Measurements from ENCODE around the gene RANBP3L. TPM values are rescaled to one million over a fixed set of nuclear protein-coding genes. Genes with fewer than 3 reads are reported as not detected.
"Not testable (repeated sequence)": the region's sequence is repeated elsewhere in the genome, so short reads cannot be mapped to it uniquely, and the experiment has no call there.

The RANBP3L gene
- not detected in 2 replicates for total RNA-seq

GRCh38 chr5:36301858-36302603, at the start of gene RANBP3L:
TSS of gene RANBP3L (minus strand) at chr5:36301902. CDS start at chr5:36301416, 486 bp downstream.
- intact Hi-C loops (cut with micrococcal nuclease): no loop called here

- intact Hi-C loops (cut with micrococcal nuclease): no loop called here
These were observed 45.4 kb upstream of the RANBP3L start for GRCh38 chr5:36346896-36347690.

GRCh38 chr5:36344899-36345298, 43.2 kb upstream of the RANBP3L start:
- intact Hi-C loops (cut with micrococcal nuclease): no loop called here

- intact Hi-C loops (cut with micrococcal nuclease): not testable (repeated sequence)
These were observed 40.0 kb upstream of the RANBP3L start for GRCh38 chr5:36341720-36342119.

GRCh38 chr5:36337597-36337996, 35.9 kb upstream of the RANBP3L start:
- intact Hi-C loops (cut with micrococcal nuclease): no loop called here

GRCh38 chr5:36334315-36334714, 32.6 kb upstream of the RANBP3L start:
- intact Hi-C loops (cut with micrococcal nuclease): no loop called here

- intact Hi-C loops (cut with micrococcal nuclease): not testable (repeated sequence)
These were observed 31.0 kb upstream of the RANBP3L start for GRCh38 chr5:36332720-36333119.

GRCh38 chr5:36325196-36325595, 23.5 kb upstream of the RANBP3L start:
- intact Hi-C loops (cut with micrococcal nuclease): no loop called here

- intact Hi-C loops (cut with micrococcal nuclease): no loop called here
These were observed 22.5 kb upstream of the RANBP3L start for GRCh38 chr5:36323926-36324781.

GRCh38 chr5:36312953-36313672, 11.4 kb upstream of the RANBP3L start:
- intact Hi-C loops (cut with micrococcal nuclease): no loop called here

GRCh38 chr5:36311956-36312355, 10.3 kb upstream of the RANBP3L start:
- intact Hi-C loops (cut with micrococcal nuclease): no loop called here

- intact Hi-C loops (cut with micrococcal nuclease): no loop called here
These were observed 8.4 kb upstream of the RANBP3L start for GRCh38 chr5:36310138-36310537.

GRCh38 chr5:36305571-36306326, 4.0 kb upstream of the RANBP3L start:
- intact Hi-C loops (cut with micrococcal nuclease): loop anchor here (1.0 kb wide), 2 partner anchors 40 to 226 kb away; no protein-coding TSS in a partner anchor

- intact Hi-C loops (cut with micrococcal nuclease): no loop called here
These were observed 2.5 kb upstream of the RANBP3L start for GRCh38 chr5:36304095-36304805.

- intact Hi-C loops (cut with micrococcal nuclease): no loop called here
These were observed 668 bp downstream of the RANBP3L start for GRCh38 chr5:36300927-36301540.

GRCh38 chr5:36300191-36300926, 1.3 kb downstream of the RANBP3L start:
- intact Hi-C loops (cut with micrococcal nuclease): no loop called here

GRCh38 chr5:36298552-36298951, 3.1 kb downstream of the RANBP3L start:
- intact Hi-C loops (cut with micrococcal nuclease): no loop called here

- intact Hi-C loops (cut with micrococcal nuclease): no loop called here
These were observed 4.0 kb downstream of the RANBP3L start for GRCh38 chr5:36297653-36298052.

Measured in T-helper 1 cell treated with Interleukin-12 subunit alpha and Interleukin-12 subunit beta and Interleukin-4 antibody, amounts not matched to agents 30 ng/mL and 1 ng/mL, for 36 hours (primary cell).